ENCODE measurements around the gene ILF2. TPM values are rescaled to one million over a fixed set of nuclear protein-coding genes. Genes with fewer than 3 reads are reported as not detected.

Gene ILF2
- polyA plus RNA-seq, 1 experiment, result 326 TPM

GRCh38 chr1:153626904-153627714 is 43.7 kb downstream of the ILF2 start, which contains the start of gene S100A13:
S100A13 (minus strand) TSS chr1:153627505; CDS start chr1:153626472, 1,033 bp downstream.
- H3K27ac ChIP-seq (ENCODE audit: low read depth, low read length), result peak within 1 kb of the TSS; percentile 92
- POLR2A ChIA-PET, result interaction anchor here (0.5 to 3.4 kb wide), 31 partner anchors 8 to 367 kb away, joined by 3 to 46 read pairs (median 4); partner anchors contain the start of genes RPS27, S100A14, S100A16 and S100A6
- peak; percentile 92 for DNase-seq (ENCODE audit: low read depth, low spot score)
- CTCF ChIA-PET, result interaction anchor here (0.6 to 3.7 kb wide), 32 partner anchors 8 to 295 kb away, joined by 3 to 80 read pairs (median 6); partner anchors contain the start of genes S100A14, S100A16, S100A6 and SNAPIN
- peak; percentile 78 for TF ChIP-seq CTCF (IDR thresholded peaks at IDR 0.05; ENCODE audit: low read depth, low read length)
- H3K4me3 ChIP-seq (ENCODE audit: low read depth, low read length), result peak within 1 kb of the TSS; percentile 80
- H3K27me3 ChIP-seq (ENCODE audit: control insufficient read depth, insufficient read depth, low read length), result no peaks in the 10 kb centered on the region
- no peaks in the 10 kb centered on the region for H3K9me3 ChIP-seq (ENCODE audit: control insufficient read depth, insufficient read depth, low read length)

GRCh38 chr1:153626477-153626903 is 44.3 kb downstream of the ILF2 start:
- DNase-seq (ENCODE audit: low read depth, low spot score), result no peak
- TF ChIP-seq CTCF (IDR thresholded peaks at IDR 0.05; ENCODE audit: low read depth, low read length), result no peak
- Histone ChIP-seq H3K27me3 (ENCODE audit: control insufficient read depth, insufficient read depth, low read length) (no peaks in the 10 kb centered on the region), H3K27ac (ENCODE audit: low read depth, low read length) (peak overlapping the region; percentile 92), H3K9me3 (ENCODE audit: control insufficient read depth, insufficient read depth, low read length) (no peaks in the 10 kb centered on the region), H3K4me3 (ENCODE audit: low read depth, low read length) (peak overlapping the region; percentile 80)
- ChIA-PET CTCF (interaction anchor here (1.1 to 3.7 kb wide), 13 partner anchors 7 to 132 kb away, joined by 4 to 80 read pairs (median 10); partner anchors contain the start of genes S100A14, S100A16 and S100A6), POLR2A (interaction anchor here (0.6 to 3.4 kb wide), 16 partner anchors 9 to 364 kb away, joined by 3 to 46 read pairs (median 8); partner anchors contain the start of genes RPS27, S100A14, S100A16 and S100A6)

GRCh38 chr1:153624965-153625611 is 45.7 kb downstream of the ILF2 start:
- Histone ChIP-seq H3K4me3 (ENCODE audit: low read depth, low read length) (no peak overlapping the region), H3K27ac (ENCODE audit: low read depth, low read length) (no peak overlapping the region), H3K9me3 (ENCODE audit: control insufficient read depth, insufficient read depth, low read length) (no peaks in the 10 kb centered on the region; the same call in 1 of the 2 replicates), H3K27me3 (ENCODE audit: control insufficient read depth, insufficient read depth, low read length) (no peaks in the 10 kb centered on the region)
- no peak for TF ChIP-seq CTCF (IDR thresholded peaks at IDR 0.05; ENCODE audit: low read depth, low read length)
- no peak for DNase-seq (ENCODE audit: low read depth, low spot score)
- ChIA-PET POLR2A (no interaction called here), CTCF (interaction anchor here (3.7 kb wide), 1 partner anchor 55 kb away, joined by 57 read pairs; no protein-coding TSS in a partner anchor)

GRCh38 chr1:153623101-153623500 is 47.7 kb downstream of the ILF2 start:
- POLR2A ChIA-PET, result interaction anchor here (1.2 kb wide), 1 partner anchor 10 kb away, joined by 7 read pairs; the partner anchor contains the start of gene S100A16
- TF ChIP-seq CTCF (IDR thresholded peaks at IDR 0.05; ENCODE audit: low read depth, low read length), result no peak
- CTCF ChIA-PET, result interaction anchor here (0.7 to 1.0 kb wide), 3 partner anchors 45 to 113 kb away, joined by 3 to 5 read pairs (median 4); no protein-coding TSS in a partner anchor
- Histone ChIP-seq H3K4me3 (ENCODE audit: low read depth, low read length) (no peak overlapping the region), H3K27me3 (ENCODE audit: control insufficient read depth, insufficient read depth, low read length) (no peaks in the 10 kb centered on the region), H3K27ac (ENCODE audit: low read depth, low read length) (no peak overlapping the region), H3K9me3 (ENCODE audit: control insufficient read depth, insufficient read depth, low read length) (no peaks in the 10 kb centered on the region; the same call in 1 of the 2 replicates)
- no peak for DNase-seq (ENCODE audit: low read depth, low spot score)

Measured in AG04450 (cell line).